GM19324 (cell line): ENCODE results near the gene TCF3.
"Not testable (repeated sequence)": the region's sequence is repeated elsewhere in the genome, so short reads cannot be mapped to it uniquely, and the experiment has no call there.

ENCODE experiments used
- ATAC-seq: cut with Tn5 transposase; IDR thresholded peaks from one replicate; pipeline ENCODE4 v1.9.1; 2021; ENCODE audit warnings: mild to moderate bottlenecking, moderate library complexity; ENCODE audit not compliant: unreplicated experiment, low FRiP score

TCF3 gene

DNA sequence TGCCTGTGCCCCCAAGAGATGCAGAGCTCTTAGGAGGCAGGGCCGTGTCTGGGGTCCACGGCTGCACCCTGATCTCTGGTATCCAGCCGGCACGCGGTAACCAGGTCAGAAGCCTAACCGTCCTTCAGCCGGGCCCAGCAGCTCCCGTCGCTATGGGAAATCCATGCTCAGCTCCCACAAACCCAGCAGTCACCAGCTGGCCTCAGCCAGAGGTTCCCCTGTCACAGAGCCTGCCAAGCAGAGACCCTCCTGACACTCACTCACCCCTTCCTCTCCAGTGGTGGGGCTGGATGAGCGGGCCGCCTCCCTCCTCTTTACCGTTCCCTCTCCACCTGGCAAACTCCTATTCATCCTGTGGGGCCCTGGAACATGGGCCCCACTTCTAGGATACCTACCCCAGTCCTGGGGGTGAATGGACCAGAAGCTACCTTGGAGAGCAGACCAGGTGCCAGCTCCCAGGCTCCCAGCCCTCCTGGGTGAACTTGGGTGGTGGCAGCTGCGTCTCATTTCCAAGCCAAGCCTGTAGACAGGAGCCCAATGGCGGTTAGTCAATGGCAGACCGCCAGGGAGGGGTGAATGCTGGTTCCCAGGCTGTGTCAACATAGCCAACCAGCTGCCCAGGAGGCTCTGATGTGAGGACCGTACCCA, 21.4 kb upstream of the TCF3 start:
- no peak for ATAC-seq

DNA sequence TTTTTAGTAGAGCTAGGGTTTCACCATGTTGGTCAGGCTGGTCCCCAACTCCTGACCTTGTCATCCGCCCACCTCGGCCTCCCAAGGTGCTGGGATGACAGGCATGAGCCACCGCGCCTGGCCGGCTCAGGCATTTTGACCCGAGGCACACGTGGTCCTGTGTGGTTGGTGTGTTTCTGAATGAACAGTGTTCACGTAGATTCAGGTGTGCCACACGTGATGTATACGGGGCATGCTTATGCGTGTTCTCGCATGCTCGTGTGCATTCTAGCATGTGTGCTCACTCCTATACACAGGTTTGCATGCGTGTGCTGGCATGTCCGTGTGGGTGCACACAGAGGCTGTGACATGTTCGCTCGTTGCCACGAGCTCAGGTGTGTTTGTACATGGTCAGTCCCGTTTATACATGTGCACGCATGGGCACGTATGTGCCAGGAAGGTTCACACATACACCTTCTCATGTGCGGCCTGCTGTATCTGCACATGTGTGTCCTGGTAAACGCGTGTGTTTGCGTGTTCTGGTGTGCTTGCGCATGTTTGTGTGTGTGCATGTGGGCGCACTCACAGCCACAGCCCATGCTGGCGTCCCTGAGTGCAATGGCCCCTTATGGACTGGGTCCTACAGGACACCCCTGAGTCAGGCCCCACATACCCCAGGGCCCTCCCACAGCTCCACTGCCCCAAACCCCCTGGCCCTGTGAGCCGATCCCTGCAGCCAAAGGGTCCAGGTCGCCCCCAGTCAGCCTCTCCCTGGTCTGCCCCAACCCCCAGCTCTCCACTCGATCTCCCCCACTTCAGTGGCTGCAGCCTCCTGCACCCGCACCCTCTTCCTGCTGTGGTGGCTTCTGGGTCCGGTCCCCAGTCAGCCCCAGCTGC, 20.6 kb upstream of the TCF3 start:
- ATAC-seq = no peak

DNA sequence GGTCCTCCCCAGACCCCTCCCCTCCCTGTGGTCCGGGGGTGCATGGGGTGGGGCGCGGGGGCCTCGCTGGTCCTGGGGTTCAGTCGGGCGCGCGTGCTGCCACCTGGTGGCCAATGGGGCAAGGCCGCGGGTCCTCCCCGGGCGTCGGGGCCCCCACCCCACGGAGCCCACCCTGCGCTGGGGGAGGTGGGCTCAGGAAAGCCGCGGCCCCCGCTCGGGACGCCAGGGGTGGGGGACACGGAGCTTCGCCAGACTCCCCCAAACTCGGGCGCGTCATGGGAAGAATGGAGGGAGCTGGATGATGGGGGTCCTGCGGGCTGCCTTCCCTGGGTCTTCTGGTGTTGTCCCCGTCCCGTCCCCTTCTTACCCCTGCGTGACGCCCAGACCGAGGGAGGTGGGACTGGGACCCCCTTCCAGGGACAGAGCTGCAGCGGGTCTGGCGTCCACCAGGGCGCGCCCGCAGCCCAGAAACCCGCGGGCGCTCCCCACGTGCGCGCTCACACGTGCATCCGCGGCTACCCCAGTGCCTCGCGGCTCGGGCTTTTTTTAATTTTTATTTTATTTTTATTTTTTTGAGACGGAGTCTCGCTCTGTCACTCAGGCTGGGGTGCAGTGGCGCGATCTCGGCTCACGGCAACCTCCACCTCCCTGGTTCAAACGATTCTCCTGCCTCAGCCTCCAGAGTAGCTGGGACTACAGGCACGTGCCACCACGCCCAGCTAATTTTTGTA, 19.8 kb upstream of the TCF3 start:
- ATAC-seq = no peak

DNA sequence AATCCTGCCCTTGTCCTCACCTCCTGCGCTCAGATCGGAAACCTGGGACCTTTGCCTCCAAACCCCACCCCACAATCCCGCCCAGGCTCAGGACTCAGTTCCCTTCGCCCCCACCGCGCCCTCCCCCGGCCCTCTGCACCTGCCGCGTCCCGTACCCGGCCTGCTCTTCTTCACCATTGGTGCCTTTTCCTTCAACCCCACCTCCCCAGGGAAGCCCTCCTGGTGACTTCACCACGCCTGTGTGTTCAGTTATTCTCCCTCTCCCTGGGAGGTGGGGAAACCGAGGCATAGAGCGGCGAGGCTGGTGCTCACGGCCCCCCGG, 19.3 kb upstream of the TCF3 start:
- no peak for ATAC-seq

DNA sequence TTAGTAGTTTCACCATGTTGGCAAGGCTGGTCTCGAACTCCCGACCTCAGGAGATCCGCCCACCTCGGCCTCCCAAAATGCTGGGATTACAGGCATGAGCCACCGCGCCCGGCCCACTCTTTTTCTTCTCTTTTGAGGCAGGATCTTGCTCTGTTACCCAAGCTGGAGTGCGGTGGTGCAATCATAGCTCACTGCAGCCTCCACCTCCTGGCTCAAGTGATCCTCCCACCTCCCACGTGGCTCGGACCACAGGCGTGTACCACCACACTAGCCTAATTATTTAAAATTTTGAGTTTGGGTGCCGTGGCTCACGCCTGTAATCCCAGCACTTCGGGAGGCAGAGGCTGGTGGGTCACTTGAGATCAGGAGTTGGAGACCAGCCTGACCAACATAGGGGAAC, 18.3 kb upstream of the TCF3 start:
- not testable (repeated sequence) for ATAC-seq

DNA sequence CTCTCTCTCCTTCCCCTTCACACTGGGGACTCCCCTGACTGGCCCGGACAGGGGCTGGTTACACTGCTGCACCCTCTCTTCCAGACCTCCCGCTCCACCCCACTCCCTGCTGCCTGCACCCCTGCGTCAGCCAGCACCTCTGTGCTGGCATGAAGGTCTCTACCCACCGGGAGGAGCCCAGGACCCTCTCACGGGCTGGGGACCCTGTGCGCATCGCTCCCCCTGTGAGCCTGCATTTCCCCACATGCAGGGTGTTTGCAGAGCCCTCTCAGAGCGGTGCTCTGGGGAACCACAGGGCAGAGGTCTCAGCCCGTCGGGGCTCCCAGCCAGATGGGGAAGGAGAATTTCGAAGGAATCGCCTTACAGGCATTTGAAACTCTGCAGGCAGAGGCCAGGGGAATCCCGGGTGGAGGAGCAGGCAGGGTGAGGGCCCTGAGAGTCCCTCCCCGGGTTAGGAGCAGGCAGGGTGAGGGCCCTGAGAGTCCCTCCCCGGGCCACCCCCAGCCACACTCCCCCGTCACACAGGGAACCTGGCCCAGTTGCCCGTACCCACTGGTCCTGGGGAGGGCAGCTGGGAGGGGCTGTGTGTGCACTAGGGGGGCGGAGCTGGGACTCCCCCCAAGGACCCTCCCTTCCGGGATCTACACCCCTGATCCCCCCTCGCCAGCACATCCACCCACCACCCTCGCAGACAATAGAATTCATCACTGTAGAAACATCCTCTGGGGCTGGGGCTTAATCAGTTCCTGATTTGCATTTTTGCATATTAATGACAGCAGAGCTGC, 16.3 kb upstream of the TCF3 start:
- peak; percentile 48 for ATAC-seq

DNA sequence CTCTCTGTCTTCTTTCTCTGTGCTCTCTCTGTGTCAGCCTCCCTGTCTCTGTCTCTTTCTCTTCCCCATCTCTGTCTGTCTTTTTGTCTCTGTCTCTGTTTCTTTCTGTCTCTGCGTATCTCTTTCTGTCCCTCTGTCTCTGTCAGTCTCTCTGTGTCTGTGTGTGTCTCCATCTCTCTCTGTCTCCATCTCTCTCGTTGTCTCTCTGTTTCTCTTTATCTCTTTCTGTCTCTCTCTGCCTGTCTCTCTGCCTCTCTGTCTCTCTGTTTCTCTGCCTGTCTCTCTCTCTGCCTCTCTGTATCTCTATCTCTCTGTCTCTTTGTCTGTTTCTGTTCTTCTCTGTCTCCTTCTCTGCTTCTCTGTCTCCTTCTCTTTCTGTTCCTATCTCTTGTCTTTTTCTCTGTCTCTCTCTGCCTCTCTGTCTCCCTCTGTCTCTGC, 15.7 kb upstream of the TCF3 start:
- ATAC-seq = no peak

DNA sequence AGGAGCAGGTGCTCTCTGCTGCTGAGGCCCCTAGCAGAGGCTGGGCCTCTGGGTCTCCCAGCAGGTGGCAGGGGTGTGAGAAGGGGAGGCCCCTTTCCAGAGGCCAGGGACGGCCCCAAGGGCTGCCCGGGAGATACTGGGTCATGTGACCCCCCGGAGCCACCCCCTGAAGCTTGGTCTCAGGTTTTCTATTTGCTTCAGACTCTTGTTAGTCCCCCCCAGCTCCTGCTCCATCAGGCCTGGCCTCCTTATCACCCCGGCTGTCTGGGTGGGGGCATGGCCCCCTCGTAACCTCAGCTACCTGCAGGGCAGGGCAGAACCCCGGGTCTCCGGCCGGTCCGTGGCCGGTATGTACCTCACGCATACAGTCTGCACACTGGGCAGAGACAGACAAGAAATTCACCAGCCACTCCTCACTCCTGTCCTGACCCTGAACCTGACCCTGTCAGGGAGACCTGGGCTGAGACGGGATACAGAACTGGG, 13.2 kb upstream of the TCF3 start:
- no peak for ATAC-seq

DNA sequence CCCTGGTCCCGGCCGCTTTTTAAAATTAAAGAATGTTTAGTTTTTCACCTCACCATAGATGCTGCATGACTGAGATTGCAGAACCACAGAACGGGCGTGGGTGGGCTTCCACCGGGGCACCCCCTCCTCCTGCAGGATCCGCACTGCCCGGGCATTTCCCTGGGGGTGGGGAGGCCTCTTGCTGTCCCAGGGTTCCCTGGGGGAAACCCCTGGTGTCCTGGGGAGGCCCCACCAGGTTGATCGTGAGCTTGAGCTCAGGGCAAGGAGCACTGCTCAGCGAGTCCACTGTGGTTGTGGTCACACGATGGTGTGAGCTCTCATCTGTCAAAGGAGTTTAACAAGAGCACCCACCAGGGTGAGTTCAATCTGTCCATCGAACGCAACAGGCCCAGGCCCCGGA, 11.4 kb upstream of the TCF3 start:
- no peak for ATAC-seq

DNA sequence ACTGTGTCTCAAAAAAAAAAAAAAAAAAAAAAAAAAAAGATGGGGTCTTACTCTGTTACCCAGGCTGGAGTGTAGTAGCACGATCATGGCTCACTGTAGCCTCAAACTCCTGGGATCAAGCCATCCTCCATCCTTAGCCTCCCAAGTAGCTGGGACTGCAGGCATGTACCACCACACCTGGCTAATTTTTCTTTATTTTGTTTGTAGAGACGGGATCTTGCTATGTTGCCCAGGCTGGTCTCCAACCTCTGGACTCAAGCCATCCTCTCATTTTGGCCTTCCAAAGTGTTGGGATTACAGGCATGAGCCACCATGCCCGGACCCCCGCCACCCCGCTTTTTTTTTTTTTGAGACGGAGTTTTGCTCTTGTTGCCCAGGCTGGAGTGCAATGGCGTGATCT, 10.8 kb upstream of the TCF3 start:
- ATAC-seq = not testable (repeated sequence)

DNA sequence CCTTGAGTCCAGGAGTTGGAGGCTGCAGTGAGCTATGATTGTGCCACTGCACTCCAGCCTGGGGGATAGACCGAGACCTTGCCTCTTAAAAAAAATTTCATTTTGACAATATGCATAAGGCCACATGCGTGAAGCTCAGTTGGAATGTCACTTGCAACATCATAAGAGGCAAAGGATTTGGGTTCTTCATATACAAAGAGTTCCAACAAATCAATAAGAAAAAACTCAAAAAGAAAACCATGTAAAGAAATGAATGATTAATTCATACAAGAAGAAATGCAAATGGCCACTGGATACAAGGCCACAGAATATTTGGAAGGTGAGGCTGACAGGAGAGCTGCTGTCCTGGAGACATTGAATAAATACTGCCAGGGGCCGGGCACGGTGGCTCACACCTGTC, 9.6 kb upstream of the TCF3 start:
- no peak for ATAC-seq

DNA sequence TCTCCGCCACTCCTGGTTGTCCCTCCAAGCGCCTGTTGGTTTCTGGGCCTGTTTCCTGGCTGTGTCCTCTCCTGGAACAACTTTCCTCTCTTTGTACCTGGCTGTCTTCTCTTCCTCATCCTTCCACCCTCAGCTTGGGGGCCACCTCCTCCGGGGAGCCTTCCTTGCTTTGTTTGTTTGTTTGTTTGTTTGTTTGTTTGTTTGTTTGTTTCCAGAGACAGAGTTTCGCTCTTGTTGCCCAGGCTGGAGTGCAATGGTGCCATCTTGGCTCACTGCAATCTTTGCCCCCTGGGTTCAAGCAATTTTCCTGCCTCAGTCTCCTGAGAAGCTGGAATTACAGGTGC, 6.6 kb upstream of the TCF3 start:
- no peak for ATAC-seq

DNA sequence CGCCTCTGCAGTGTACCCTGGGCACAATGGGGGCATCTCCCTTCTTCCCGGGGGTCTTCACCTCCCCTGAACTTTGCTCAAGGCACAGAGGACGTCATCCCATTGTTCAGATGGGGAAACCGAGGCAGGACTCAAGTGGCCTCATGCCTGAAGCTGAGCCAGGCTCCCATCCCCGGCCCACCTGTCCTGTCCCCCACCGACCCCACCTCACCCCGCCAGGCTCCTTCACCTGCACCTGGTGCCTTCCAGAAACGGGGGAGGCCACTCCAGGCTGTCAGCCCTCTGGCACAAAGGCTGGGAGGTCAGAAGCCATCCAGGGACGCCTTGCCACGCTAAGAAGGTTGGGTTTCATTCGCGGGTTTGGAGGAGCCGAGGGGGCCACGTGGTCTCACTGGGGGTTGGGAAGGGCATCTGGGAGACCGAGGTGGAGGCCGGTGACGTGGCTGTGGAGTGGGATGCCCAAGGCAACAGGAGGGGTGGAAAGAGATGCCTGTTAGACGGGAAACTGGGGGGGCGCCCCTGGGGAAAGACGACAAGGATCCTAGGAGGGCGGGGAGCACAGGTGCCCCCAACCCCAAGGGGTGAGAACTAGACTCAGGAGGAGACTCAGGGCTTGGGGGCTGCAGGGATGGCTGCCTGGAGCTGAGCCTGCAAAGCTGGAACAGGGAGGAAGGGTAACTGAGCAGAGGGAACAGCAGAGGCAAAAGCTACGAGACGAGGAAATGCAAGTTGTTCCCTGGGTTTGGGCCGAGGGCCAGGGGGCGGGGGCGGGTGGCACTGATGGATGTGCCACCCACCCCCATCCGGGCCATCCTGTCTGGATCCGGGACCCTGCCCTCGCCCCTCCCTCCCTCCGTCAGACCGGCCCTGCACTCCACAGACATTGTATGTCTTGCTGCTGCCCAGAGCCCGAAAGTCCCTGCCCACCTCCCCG, 6.0 kb upstream of the TCF3 start:
- no peak for ATAC-seq

DNA sequence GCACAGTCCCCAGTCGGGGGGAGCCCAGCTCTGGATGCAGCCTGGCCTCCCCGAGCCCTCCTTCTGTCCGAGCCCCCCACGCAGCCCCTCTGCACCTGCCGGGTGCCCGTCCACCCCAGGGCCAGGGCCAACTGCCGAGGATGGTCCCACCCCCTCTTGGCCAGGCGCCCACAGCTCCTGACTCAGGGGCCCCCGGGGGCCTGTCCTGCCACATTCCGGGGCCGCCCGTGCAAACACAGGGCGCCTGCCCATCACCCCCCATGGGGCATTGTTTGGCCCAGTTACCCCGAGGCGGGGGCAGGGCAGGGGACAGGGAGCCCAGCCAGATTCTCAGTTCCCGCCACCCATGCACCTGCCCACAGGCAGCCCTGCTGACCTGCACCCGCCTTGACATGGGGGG, 5.3 kb upstream of the TCF3 start:
- ATAC-seq = no peak

DNA sequence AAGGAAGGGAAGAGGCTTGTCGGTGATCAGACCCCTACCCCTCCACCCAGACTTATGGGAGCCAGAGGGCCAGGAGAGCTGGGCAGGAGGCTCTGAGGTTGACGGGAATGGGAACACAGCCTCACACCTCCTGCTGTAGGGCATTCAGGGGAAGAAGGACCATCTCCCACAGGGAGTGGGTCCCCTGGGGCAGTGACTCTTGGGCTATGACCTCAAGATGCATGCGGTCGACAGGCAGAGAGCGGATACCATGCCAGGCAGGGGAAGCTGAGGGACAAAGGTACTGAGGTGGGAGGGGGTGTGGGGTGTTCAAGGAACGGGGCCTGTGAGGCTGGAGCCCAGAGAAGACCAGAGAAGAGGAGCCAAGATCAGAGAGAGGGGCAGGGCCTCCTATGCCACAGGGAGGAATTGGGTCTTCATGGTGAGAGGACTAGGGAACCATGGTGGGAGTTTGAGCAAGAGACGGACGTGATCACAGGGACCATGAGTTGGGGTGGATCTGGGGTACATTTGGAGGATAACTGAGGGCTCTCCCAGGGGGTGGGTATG, 4.6 kb upstream of the TCF3 start:
- ATAC-seq = no peak

DNA sequence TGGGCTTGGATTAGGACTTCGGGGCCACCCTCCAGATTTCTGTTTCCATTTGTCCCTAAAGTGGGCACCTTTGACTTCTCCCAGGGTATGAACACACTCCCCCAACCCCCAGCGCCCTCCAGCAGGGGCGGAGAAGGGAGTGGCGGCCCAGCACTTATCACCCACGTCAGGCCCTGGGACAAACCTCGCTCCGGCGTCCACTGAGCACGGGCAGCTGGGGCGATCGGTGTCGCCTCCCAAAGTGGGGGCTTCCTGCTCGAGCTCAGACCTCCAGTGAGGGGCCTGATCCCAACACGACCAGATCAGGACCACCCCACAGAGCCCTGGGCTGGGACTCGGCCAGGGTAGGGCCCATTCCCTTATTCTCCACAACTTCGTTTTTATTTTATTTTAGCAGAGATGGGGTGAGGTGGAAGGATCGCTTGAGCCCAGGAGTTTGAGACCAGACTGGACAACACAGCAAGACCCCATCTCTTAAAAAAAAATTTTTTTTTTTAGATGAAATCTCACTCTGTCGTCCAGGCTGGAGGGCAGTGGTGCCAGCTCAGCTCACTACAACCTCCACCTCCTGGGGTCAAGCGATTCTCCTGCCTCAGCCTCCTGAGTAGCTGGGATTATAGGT, 3.7 kb upstream of the TCF3 start:
- ATAC-seq = no peak

DNA sequence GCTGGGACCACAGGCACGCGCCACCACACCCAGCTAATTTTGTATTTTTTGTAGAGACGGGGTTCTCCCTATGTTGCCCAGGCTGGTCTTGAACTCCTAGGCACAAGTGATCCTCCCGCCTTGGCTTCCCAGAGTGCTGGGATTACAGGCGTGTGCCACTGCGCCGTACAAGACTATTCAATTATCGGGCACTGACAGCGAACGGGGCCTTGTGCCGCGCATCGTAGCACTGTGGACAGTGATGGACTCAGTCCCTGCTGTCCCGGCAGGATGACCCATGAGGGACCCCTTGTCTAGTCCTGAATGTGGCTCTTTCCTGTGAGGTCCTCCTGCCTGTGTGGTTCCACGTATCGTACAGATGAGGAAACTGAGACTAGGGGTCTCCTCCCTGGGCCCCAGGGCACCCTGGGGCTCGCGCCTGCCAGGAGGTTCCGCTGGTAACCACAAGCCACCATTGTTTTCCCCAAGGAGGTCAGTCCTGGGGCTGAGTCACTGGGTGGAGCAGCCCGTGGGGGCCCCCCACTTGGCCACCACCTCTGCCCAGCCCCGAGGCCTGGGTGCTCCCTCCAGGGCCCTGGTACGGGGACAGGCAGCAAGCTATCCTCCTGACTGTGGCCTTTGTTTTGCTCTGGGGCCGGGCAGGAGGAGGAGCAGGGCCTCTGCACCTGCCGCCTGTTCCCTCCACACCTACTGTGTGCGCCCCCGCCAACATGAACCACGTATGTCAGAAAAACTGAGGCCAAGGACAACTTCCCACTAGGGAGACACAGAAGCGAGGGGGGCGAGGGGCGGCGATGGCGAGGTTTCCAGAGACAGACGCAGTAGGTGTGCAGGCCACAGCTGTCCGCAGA, 2.9 kb upstream of the TCF3 start:
- no peak for ATAC-seq

DNA sequence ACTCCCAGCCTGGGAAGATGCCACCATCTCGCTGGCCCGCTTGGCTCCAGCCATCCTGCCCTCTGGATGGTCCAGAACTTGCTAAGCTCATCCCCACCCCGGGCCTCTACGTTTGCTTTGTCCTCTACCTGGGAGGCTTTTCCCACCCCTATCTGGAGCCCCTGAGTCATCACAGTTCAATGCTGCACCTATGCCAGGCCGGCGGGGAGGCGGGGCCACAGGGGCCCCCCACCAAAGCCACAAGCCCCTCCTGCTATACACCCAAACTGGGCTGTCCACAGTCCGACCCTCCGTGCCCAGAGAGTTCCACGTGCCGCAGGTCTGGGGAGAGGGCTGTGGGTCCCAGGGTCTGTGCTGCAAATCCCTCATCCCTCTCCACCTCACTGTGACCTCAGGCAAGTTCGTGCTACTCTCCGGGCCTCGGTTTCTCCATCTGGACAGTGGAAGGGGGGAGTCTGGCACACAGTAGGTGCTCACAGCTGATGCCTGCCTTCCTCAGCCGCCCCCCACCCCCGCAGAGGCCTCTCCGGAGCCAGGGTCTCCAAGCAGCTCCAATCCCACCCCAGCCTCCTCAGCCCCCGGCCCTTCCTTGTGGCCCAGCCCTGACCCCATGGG, 1.9 kb upstream of the TCF3 start:
- no peak for ATAC-seq
